Transverse colon (tissue), 4 donors: Measurements from ENCODE around the gene APCDD1.

ENCODE experiments used
- CTCF ChIP-seq, 5 experiments: fragments of 200-600 bp in 3 of 5; fragments of 450-650 bp in 2 of 5; sonication (generic) in 3 of 5; IDR thresholded peaks; 1 replicate in 2 of 5; 2 replicates in 3 of 5; pipeline ENCODE4 v1.5.1; 2016 to 2017; ENCODE audit warnings: antibody characterized with exemption in 5 of 5, inconsistent platforms in 3 of 5, mild to moderate bottlenecking in 2 of 5, moderate library complexity in 1 of 5
- EP300 ChIP-seq: sonication (generic); formaldehyde crosslinking; IDR thresholded peaks from one replicate; pipeline ENCODE4 v1.6.1; 2017; ENCODE audit warnings: antibody characterized with exemption, low read depth
- POLR2A ChIP-seq: fragments of 450-650 bp; IDR thresholded peaks from one replicate; pipeline ENCODE4 v1.6.1; 2016; ENCODE audit warnings: antibody characterized with exemption, mild to moderate bottlenecking, moderate library complexity
- POLR2AphosphoS5 ChIP-seq, 3 donors: sonication (generic); formaldehyde crosslinking; IDR thresholded peaks; one replicate each; pipeline ENCODE4 v1.6.1; 2016; ENCODE audit warnings: antibody characterized with exemption in 3 of 3

- no peak for TF ChIP-seq CTCF (IDR thresholded peaks at IDR 0.05)
- TF ChIP-seq POLR2A, result no peak
- TF ChIP-seq EP300, result no peak
- no peak for TF ChIP-seq POLR2AphosphoS5 (IDR thresholded peaks at IDR 0.05)
Observed at GRCh38 chr18:10530002-10530401, 75.6 kb downstream of the APCDD1 start.
